Esophagus (tissue), 2 donors: ENCODE results near the gene RILPL2. TPM values are rescaled to one million over a fixed set of nuclear protein-coding genes. Genes with fewer than 3 reads are reported as not detected.
"Not testable (repeated sequence)": the region's sequence is repeated elsewhere in the genome, so short reads cannot be mapped to it uniquely, and the experiment has no call there.

Source experiments
- H3K27ac ChIP-seq, 2 donors: one replicate each; pipeline ENCODE4 v1.5.1; 2013; ENCODE audit warnings: low read depth in 2 of 2, mild to moderate bottlenecking in 2 of 2, inconsistent platforms in 1 of 2, low read length in 1 of 2, moderate library complexity in 1 of 2
- H3K27me3 ChIP-seq, 2 donors: one replicate each; pipeline ENCODE4 v1.6.1; 2013; ENCODE audit warnings: low read length in 2 of 2, control low read depth in 1 of 2, mild to moderate bottlenecking in 1 of 2; ENCODE audit not compliant: insufficient read depth in 2 of 2, control insufficient read depth in 1 of 2
- H3K36me3 ChIP-seq, 2 donors: one replicate each; pipeline ENCODE4 v1.6.1; 2013; ENCODE audit warnings: low read length in 1 of 2; ENCODE audit not compliant: control insufficient read depth in 2 of 2, insufficient read depth in 2 of 2
- H3K4me1 ChIP-seq, 2 donors: one replicate each; pipeline ENCODE4 v1.6.1; 2013; ENCODE audit warnings: low read length in 1 of 2; ENCODE audit not compliant: control insufficient read depth in 2 of 2, insufficient read depth in 2 of 2
- H3K4me3 ChIP-seq, 2 donors: one replicate each; pipeline ENCODE4 v1.5.1; 2013; ENCODE audit warnings: low read length in 2 of 2, mild to moderate bottlenecking in 2 of 2, low read depth in 1 of 2, moderate library complexity in 1 of 2
- H3K9me3 ChIP-seq, 2 donors: one replicate each; pipeline ENCODE4 v1.6.1; 2013; ENCODE audit warnings: mild to moderate bottlenecking in 2 of 2, low read depth in 1 of 2, low read length in 1 of 2, moderate library complexity in 1 of 2; ENCODE audit not compliant: control insufficient read depth in 2 of 2, insufficient read depth in 1 of 2
- WGBS, 2 donors: extraction: QIAGEN DNeasy Blood & Tissue Kit; methylation state at CpG; one replicate each; pipeline ENCODE4 v1.1.7; 2013; 5-methylcytosine and 5-hydroxymethylcytosine counted together
- polyA plus RNA-seq, 2 donors: library from polyadenylated mRNA; stranded (reverse); fragments of 200-250 nt; gene quantifications; one replicate each; pipeline ENCODE4 v1.2.3, GENCODE V29; 2013
- donor health status: healthy with polysubstance abuse.
- donor health status: Bipolar disorder and iron deficiency.

Gene RILPL2
- polyA plus RNA-seq, 2 donors: 1.6 to 2.3 TPM

GRCh38 chr12:123408619-123409018 lies 27.9 kb downstream of the RILPL2 start:
- H3K9me3 ChIP-seq, H3K4me1 ChIP-seq, H3K4me3 ChIP-seq, H3K27ac ChIP-seq, H3K27me3 ChIP-seq: not testable (repeated sequence)
- WGBS, 2 donors: 94 to 97% methylated on average over 7 of the region's 7 CpGs
- H3K36me3 ChIP-seq: peaks cover 7 to 25% of the 10 kb centered on the region in 2 donors

- H3K36me3 ChIP-seq: peaks cover 7 to 32% of the 10 kb centered on the region in 2 donors
- H3K27me3 ChIP-seq, H3K27ac ChIP-seq, H3K9me3 ChIP-seq, H3K4me3 ChIP-seq, H3K4me1 ChIP-seq: not testable (repeated sequence)
- 65 to 70% methylated on average over 12 to 14 of the region's 15 CpGs for WGBS, 2 donors
Measured at GRCh38 chr12:123407934-123408333, 28.6 kb downstream of the RILPL2 start.

GRCh38 chr12:123407269-123407668 lies 29.2 kb downstream of the RILPL2 start:
- WGBS, 2 donors: 91 to 94% methylated on average over 11 to 15 of the region's 15 CpGs
- H3K4me3 ChIP-seq, H3K27ac ChIP-seq, H3K4me1 ChIP-seq, H3K27me3 ChIP-seq, H3K9me3 ChIP-seq: not testable (repeated sequence)
- peaks cover 7 to 37% of the 10 kb centered on the region in 2 donors for H3K36me3 ChIP-seq

GRCh38 chr12:123404581-123404980 lies 31.9 kb downstream of the RILPL2 start:
- peaks cover 7 to 39% of the 10 kb centered on the region in 2 donors for H3K36me3 ChIP-seq
- peaks cover 0 to 3% of the 10 kb centered on the region in 2 donors for H3K4me1 ChIP-seq
- no peaks in the 10 kb centered on the region for H3K27me3 ChIP-seq
- no peak overlapping the region for H3K27ac ChIP-seq
- H3K4me3 ChIP-seq: no peak overlapping the region
- WGBS, 2 donors: 88 to 90% methylated on average over 9 of the region's 9 CpGs
- no peaks in the 10 kb centered on the region for H3K9me3 ChIP-seq

GRCh38 chr12:123401753-123402683 lies 34.5 kb downstream of the RILPL2 start:
- Histone ChIP-seq H3K36me3 (peaks cover 9 to 41% of the 10 kb centered on the region in 2 donors), H3K4me3 (no peak overlapping the region), H3K4me1 (peaks cover 4 to 8% of the 10 kb centered on the region in 2 donors), H3K27me3 (no peaks in the 10 kb centered on the region), H3K9me3 (no peaks in the 10 kb centered on the region), H3K27ac (no peak overlapping the region)
- 81 to 83% methylated on average over 15 of the region's 15 CpGs for WGBS, 2 donors

GRCh38 chr12:123399255-123399617 lies 37.2 kb downstream of the RILPL2 start:
- peaks cover 15 to 51% of the 10 kb centered on the region in 2 donors for H3K36me3 ChIP-seq
- H3K4me3 ChIP-seq: no peak overlapping the region
- H3K27me3 ChIP-seq: no peaks in the 10 kb centered on the region
- no peaks in the 10 kb centered on the region for H3K9me3 ChIP-seq
- peaks cover 4 to 8% of the 10 kb centered on the region in 2 donors for H3K4me1 ChIP-seq
- peak overlapping the region; percentile 43 to 48 for H3K27ac ChIP-seq
- 79 to 80% methylated on average over 6 of the region's 6 CpGs for WGBS, 2 donors

GRCh38 chr12:123398550-123399254 lies 37.8 kb downstream of the RILPL2 start:
- no peak overlapping the region for H3K4me3 ChIP-seq
- peak overlapping the region; percentile 43 to 56 for H3K27ac ChIP-seq
- no peaks in the 10 kb centered on the region for H3K27me3 ChIP-seq
- H3K9me3 ChIP-seq: no peaks in the 10 kb centered on the region
- peaks cover 13 to 48% of the 10 kb centered on the region in 2 donors for H3K36me3 ChIP-seq
- WGBS, 2 donors: 64 to 69% methylated on average over 14 of the region's 14 CpGs
- peaks cover 4 to 8% of the 10 kb centered on the region in 2 donors for H3K4me1 ChIP-seq

- Histone ChIP-seq H3K4me1 (peaks cover 4 to 8% of the 10 kb centered on the region in 2 donors), H3K27me3 (no peaks in the 10 kb centered on the region), H3K9me3 (no peaks in the 10 kb centered on the region), H3K4me3 (no peak overlapping the region), H3K36me3 (peaks cover 13 to 44% of the 10 kb centered on the region in 2 donors), H3K27ac (peak overlapping the region; percentile 54 to 56)
- WGBS, 2 donors: 84 to 89% methylated on average over 10 of the region's 10 CpGs
Measured at GRCh38 chr12:123398177-123398549, 38.3 kb downstream of the RILPL2 start.

GRCh38 chr12:123397400-123397799 lies 39.1 kb downstream of the RILPL2 start:
- 87 to 88% methylated on average over 6 of the region's 6 CpGs for WGBS, 2 donors

More at GRCh38 chr12:123397400-123397799, 39.1 kb downstream of the RILPL2 start:
- Histone ChIP-seq H3K27me3 (no peaks in the 10 kb centered on the region), H3K27ac (peak overlapping the region; percentile 6 to 12), H3K4me3 (no peak overlapping the region), H3K4me1 (peaks cover 4 to 8% of the 10 kb centered on the region in 2 donors), H3K9me3 (no peaks in the 10 kb centered on the region), H3K36me3 (peaks cover 13 to 38% of the 10 kb centered on the region in 2 donors)
